NCI-H345 treated with DMSO at 0.1 percent for 48 hours (cell line): ENCODE results near the gene GNAQ.
A peak's percentile ranks its signal among the peaks of the same experiment; 100 is the strongest.

Experiments
- DNase-seq: peaks from one replicate; lab custom pipeline; 2025; ENCODE audit not compliant: unreplicated experiment; lab: John Stamatoyannopoulos, UW

Gene GNAQ

DNA sequence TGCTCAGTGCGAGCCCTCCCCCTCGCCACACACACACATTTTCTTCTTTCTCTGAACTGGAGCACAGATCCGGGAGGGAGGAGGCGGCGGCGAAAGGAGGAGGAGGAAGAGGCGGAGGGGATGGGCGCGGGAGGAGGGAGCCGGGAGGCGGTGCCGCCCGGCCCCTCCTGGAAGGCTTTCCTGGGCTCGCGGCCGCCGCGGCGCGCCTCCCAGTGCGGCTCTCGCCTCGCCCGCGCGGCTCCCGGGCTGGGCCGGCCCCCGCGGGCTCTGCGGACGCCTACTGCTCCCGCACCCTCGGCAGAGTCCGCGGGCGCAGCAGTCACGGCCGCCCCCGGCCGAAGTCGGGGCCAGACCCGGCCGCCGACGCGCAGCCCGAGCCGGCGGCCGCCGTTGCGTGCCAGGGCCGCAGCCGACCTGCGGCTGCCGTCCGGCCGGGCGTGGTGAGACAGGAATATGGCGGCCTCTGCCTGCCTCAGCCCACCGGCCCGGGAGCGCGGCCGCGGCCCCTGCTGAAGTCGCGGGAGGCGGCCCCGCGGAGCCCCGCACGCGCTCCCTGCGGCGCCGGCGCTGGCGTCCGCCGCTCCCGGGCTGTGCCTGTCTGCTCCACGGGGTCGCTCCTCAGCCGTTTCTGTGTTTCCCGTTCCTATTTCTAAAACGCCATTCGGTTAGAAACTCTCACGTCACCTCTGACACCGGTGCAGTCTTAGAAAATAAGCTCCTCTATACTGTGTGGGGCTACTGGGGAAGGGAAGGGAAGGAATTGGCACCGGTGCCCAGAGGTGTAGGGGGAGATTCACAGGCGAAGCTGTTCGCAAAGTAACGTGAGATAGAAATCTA lies 500 bp upstream of the GNAQ start:
- peak; percentile 88 for DNase-seq

DNA sequence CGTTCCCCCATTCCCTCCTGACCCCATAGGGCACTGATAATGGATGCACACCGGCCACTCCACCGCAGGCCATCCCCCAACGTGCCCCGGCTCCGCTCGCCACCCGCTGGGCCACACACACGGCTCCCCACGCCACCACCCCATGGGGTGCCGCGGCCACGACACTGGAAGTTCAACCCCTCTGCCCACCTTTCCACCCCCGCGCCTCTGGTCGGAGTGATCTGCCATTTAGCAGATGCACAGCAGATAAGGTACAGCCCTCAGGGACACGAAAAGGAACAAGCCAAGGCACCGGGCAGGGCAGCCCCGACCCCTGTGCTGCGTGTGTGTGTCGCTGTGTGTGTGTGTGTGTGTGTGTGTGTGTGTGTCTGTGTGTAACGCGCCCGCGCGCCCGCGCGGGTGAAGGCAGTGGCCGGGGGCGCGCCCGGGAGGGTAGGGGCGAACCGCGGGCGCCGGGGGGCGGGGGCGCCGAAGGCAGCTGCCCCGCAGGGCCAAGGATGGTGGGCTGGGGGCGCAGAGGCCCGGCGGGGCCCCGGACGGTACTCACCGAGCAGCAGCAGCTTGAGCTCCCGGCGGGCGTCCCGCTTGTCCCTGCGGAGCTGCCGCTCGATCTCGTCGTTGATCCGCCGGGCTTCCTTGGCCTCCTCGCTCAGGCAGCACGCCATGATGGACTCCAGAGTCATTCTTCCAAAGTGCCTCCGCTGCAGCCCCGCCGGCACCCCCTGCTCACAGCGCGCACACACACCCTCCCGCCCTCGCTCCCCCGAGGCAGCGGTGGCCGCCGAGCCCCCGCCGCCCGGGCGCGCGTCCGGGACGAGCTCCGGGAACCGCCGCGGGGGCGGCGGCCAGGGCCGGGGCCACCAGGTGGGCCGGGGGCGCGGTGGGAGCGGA lies 813 bp downstream of the GNAQ start:
- no peak for DNase-seq

DNA sequence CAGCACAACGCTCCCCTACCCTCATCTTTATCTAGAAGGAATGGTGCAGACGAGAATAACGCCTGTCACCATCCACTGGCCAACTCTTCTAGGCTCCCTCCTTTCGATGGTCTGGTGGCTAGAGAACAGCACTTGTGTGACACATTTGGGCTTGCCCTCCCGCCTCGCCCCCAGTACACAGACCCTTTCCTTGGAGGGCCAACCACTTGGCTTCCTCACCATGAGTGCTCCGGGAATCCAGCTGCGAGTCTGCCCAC lies 1.4 kb downstream of the GNAQ start:
- DNase-seq: no peak

DNA sequence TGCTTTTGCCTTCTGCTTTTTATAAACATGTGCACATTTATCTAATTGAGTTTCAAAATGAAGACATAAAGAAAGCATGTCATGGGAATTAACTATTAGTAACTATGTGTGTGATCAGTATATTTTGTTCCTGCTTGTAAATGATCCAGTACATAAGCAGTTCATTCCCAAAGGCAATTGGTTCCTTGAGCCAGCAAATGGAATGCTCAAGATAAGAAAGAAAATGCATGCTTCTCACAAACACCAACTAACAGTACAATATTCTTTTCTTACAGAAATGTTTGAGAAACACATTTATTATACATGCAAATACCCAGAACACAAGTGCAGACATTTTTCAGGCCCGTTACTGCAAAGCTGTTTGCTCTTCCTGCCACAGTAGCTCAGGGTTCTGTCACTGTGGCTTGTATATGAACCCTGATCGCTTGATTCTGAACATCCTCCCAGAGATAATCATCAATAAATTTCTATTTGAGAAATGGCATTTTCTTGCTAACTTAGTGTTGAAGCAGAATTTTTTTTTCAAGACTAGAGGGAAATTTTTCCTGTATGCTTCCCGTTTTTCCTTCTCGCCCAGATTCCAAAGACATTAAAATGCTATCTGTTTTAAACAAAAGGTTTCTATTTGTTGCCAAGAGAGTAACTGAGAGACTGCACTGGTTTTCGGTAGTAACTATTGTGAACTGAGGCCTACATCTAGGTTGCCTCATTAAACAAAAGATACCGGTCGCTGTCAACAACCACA lies 1.9 kb downstream of the GNAQ start:
- DNase-seq: no peak

- no peak for DNase-seq
Measured at GRCh38 chr9:78028926-78029325, 2.7 kb downstream of the GNAQ start.

GRCh38 chr9:78026947-78027346 lies 4.7 kb downstream of the GNAQ start:
- no peak for DNase-seq

GRCh38 chr9:78026416-78026815 lies 5.2 kb downstream of the GNAQ start:
- no peak for DNase-seq

- DNase-seq: no peak
Measured at GRCh38 chr9:78025186-78025585, 6.4 kb downstream of the GNAQ start.

DNA sequence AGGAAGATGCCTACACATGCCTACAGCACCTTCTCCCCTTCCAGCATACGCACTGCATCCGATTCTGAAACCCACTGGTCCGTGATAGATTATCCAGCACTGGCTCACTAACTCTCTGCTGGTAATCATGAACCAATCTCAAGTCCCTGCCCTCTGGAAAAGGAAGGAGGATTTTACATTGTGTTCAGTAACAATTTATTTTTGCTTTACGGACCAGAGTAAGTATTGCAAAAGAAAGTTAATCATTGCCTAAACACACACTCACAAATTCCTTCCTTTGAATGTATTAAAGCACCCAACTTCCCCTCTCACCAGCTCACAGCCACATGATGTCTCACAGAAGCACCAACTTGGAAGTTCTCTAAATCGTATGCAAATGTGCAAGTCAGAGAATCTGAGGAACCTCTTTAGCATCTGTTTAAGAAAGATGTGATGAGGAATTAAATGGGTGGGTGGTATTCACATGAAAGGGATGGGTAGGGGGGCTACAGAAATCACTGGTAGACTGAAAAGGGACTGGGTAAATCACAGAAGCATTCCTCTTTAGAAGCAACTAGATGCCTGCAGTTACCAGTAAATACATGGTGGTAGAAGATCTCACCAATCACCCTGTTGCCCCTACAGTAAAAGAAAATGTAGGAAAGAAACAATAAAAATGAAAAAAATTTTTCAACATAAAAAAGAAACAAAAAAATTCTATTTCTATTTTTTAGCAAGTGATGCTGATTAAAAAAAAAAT lies 8.4 kb downstream of the GNAQ start:
- no peak for DNase-seq

GRCh38 chr9:78021697-78022096 lies 9.9 kb downstream of the GNAQ start:
- no peak for DNase-seq

- no peak for DNase-seq
Measured at GRCh38 chr9:78017190-78017693, 14.4 kb downstream of the GNAQ start.

DNA sequence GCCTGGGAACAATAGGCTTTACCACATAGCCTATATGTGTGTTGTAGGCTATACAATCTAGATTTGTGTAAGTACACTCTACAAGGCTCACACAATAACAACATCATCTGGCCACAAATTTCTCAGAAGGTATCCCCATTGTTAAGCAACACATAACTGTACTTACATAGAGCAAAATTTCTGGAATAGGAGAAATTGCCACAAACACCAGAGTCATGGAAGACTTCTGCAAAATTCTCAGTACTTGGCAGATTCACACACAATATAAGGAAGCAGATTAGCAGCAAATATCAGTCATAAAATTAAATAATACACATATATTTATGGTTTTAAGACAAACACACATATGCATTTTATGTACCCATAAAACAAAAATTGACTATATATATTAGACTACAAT lies 16.4 kb downstream of the GNAQ start:
- no peak for DNase-seq

GRCh38 chr9:78014776-78015175 lies 16.8 kb downstream of the GNAQ start:
- no peak for DNase-seq

- no peak for DNase-seq
Measured at GRCh38 chr9:78013934-78014333, 17.7 kb downstream of the GNAQ start.

GRCh38 chr9:78011049-78011448 lies 20.6 kb downstream of the GNAQ start:
- no peak for DNase-seq

GRCh38 chr9:78010445-78010844 lies 21.2 kb downstream of the GNAQ start:
- no peak for DNase-seq

GRCh38 chr9:78009186-78009585 lies 22.4 kb downstream of the GNAQ start:
- peak; percentile 10 for DNase-seq

DNA sequence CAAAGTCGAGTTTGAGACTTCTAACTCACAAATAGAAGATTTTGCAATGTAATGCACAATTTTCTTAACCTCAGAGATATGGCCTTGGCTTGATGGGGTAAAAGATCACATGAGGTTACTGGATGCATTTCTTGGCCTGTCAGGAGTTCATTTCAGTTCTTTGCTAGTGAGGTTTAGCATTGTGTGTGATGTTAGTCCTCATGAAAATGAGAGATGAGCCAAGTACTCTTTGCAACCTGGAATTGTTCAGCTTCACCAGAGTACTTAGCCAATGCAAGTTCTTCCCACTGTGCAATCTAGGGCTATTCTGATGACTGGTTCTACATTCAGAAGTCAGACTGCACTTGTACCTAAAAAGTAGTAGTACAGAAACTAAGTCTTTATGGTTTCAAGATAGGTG lies 24.9 kb downstream of the GNAQ start:
- DNase-seq: no peak

DNA sequence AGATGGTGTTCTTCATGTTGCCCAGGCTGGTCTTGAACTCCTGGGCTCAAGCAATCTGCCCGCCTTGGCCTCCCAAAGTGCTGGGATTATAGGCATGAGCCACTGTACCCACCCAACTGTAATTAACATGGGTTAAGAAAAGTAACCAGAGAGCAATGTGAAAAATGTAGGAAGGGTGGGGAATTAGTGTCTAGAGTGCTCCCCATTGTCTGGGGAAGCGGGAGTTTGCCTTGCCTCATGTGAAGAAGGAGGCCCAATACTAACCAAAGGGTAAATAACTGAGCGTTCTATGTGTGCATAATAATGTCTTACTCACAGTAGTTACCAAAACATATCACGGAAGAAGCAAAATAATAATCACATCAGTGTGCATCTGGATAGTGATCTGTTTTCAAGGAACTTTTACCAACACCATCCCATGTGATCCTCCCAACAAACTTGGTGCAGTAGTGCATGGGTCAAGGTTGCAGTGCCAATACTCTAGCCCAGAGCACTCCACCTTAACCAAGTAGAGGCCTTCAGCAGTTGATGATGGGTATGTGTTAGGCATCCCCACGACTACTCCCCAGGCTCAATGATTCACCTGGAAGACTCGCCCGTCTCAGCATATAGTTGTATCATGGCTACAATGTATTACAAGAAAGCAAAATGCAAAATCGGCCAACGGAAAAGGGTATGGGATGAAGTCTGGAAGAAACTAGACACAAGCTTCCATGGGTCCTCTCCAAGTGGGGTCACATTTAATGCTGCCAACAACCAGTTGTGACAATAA lies 26.2 kb downstream of the GNAQ start:
- no peak for DNase-seq
